Left ventricle myocardium inferior (tissue), 1 donor: ENCODE measurements around the gene C10orf90. TPM values are rescaled to one million over a fixed set of nuclear protein-coding genes. Genes with fewer than 3 reads are reported as not detected.

ENCODE experiments used
- DNase-seq: peaks from one replicate; pipeline ENCODE4 v3.0.0-alpha.2; 2020
- H3K27ac ChIP-seq: fragments of 200-600 bp; replicated peaks from 2 replicates; pipeline ENCODE4 v1.8.0; 2021
- H3K27me3 ChIP-seq: fragments of 200-600 bp; 2 replicates; pipeline ENCODE4 v1.8.0; 2021; ENCODE audit warnings: low read depth
- H3K36me3 ChIP-seq: fragments of 200-600 bp; 2 replicates; pipeline ENCODE4 v1.8.0; 2021
- H3K4me1 ChIP-seq: fragments of 200-600 bp; 2 replicates; pipeline ENCODE4 v1.8.0; 2021
- H3K4me3 ChIP-seq: fragments of 200-600 bp; 2 replicates; pipeline ENCODE4 v1.8.0; 2021; ENCODE audit warnings: mild to moderate bottlenecking, moderate library complexity
- H3K9me3 ChIP-seq: fragments of 200-600 bp; replicated peaks from 2 replicates; pipeline ENCODE4 v1.8.0; 2021
- intact Hi-C: fragments of 100-400 bp; cut with micrococcal nuclease; formaldehyde crosslinking; loops from one replicate; pipeline ENCODE4 v1.11.0; 2022
- total RNA-seq: library from RNA; stranded (reverse); fragmentation: NEBNext Ultra II Directional; extraction: Animal tissue kit (Norgen Biotek cat#: 25700); gene quantifications from one replicate; pipeline ENCODE4 v1.2.1, GENCODE V29; 2021
- TF ChIP-seq, protein P1 (sequence below): fragments of 200-600 bp; IDR thresholded peaks from 2 replicates; pipeline ENCODE4 v1.8.0; 2021; ENCODE audit warnings: antibody characterized with exemption, mild to moderate bottlenecking, borderline replicate concordance
- donor health status: DM: no; HTN: yes; CAD: no; lungs with severe emphysema.

The C10orf90 gene
- total RNA-seq, 1 donor from 2014 or later, result not detected

DNA sequence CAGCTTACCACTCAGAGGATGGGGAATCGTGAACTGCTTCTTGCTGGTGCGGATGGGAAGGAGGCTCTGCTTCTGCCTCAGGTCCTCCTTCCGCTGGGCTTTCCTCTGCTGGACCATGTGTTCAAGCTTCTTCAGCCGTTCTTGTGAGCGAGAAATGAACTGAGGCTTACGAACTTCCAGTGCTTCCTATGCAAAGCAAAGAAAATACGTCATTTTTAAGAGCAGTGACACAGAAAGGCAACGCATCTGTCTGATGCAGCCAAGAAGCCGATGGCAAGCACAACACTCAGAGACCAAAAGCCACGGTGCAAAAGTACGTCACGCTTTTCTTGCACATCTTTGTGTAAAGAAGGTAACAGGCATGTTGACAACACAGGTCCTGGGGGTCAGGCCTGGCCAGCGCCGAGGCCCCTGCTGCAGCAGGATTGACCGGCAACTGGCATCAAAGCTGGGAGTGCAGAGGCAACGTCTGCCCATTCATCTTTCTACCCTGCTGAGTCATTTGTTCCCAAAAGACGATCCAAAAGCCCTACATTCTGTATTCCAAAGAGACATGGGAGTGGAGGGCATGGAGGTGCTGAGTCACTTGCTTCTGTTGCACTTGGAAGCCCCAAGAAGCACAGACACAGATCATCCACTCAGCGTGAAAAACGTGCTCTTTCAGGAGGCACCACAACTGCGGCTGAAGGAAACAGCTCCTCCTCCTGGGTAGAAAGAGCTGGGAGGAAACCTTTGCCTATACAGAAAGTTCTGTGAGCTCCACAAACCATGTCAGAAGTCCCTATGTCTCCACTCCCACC lies 211.3 kb downstream of the C10orf90 start:
- Histone ChIP-seq H3K9me3 (no peaks in the 10 kb centered on the region), H3K27ac (no peak overlapping the region), H3K36me3 (no peaks in the 10 kb centered on the region), H3K27me3 (peaks cover 64% of the 10 kb centered on the region), H3K4me1 (no peaks in the 10 kb centered on the region), H3K4me3 (no peak overlapping the region)
- TF ChIP-seq, protein P1, sequence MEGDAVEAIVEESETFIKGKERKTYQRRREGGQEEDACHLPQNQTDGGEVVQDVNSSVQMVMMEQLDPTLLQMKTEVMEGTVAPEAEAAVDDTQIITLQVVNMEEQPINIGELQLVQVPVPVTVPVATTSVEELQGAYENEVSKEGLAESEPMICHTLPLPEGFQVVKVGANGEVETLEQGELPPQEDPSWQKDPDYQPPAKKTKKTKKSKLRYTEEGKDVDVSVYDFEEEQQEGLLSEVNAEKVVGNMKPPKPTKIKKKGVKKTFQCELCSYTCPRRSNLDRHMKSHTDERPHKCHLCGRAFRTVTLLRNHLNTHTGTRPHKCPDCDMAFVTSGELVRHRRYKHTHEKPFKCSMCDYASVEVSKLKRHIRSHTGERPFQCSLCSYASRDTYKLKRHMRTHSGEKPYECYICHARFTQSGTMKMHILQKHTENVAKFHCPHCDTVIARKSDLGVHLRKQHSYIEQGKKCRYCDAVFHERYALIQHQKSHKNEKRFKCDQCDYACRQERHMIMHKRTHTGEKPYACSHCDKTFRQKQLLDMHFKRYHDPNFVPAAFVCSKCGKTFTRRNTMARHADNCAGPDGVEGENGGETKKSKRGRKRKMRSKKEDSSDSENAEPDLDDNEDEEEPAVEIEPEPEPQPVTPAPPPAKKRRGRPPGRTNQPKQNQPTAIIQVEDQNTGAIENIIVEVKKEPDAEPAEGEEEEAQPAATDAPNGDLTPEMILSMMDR, result no peak
- intact Hi-C loops, result no loop called here
- DNase-seq, result no peak

DNA sequence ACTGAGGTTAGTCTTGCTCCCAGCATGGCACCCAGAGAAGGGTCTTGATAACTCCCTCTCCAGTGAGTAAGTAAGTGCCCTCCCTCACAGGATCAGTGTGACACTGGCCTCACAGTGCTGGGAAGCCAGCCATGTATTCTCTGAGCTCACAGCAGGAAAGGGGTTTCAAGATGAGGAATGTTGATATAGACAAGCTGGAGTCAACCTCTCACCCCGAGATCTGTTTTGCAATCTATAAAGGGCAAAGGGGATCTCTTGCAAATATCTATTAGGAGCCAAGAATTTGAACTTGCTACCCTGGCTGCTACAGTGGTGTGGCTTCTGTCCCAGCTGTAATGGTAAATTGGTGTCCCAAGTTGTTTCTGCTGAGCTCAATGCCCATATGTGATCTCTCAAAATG lies 212.0 kb downstream of the C10orf90 start:
- TF ChIP-seq, protein P1, result no peak
- no peaks in the 10 kb centered on the region for H3K4me1 ChIP-seq
- intact Hi-C loops, result no loop called here
- DNase-seq, result no peak
- no peak overlapping the region for H3K4me3 ChIP-seq
- H3K9me3 ChIP-seq, result no peaks in the 10 kb centered on the region
- peaks cover 59% of the 10 kb centered on the region for H3K27me3 ChIP-seq
- no peak overlapping the region for H3K27ac ChIP-seq
- H3K36me3 ChIP-seq, result no peaks in the 10 kb centered on the region

DNA sequence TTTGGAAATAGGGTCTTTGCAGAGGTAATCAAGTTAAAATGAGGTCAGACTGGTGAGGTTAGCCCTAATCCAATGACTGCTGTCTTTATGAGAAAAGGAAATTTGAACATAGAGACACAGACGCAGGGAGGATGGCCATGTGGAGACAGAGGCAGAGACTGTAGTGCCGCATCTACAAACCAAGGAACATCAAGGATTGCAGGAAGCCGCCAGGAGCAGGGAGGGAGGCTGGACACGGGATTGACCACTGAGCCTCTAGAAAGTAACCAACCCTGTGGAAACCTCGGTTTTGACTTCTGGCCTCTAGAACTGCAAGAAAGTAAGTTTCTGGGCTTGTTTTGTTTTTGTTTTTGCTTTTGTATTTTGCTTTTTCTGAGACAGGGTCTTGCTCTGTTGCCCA lies 213.9 kb downstream of the C10orf90 start:
- no peak for DNase-seq
- no peaks in the 10 kb centered on the region for H3K4me1 ChIP-seq
- no peak overlapping the region for H3K4me3 ChIP-seq
- H3K36me3 ChIP-seq, result no peaks in the 10 kb centered on the region
- TF ChIP-seq, protein P1, result no peak
- peaks cover 47% of the 10 kb centered on the region for H3K27me3 ChIP-seq
- intact Hi-C loops, result no loop called here
- H3K9me3 ChIP-seq, result no peaks in the 10 kb centered on the region
- H3K27ac ChIP-seq, result no peak overlapping the region

DNA sequence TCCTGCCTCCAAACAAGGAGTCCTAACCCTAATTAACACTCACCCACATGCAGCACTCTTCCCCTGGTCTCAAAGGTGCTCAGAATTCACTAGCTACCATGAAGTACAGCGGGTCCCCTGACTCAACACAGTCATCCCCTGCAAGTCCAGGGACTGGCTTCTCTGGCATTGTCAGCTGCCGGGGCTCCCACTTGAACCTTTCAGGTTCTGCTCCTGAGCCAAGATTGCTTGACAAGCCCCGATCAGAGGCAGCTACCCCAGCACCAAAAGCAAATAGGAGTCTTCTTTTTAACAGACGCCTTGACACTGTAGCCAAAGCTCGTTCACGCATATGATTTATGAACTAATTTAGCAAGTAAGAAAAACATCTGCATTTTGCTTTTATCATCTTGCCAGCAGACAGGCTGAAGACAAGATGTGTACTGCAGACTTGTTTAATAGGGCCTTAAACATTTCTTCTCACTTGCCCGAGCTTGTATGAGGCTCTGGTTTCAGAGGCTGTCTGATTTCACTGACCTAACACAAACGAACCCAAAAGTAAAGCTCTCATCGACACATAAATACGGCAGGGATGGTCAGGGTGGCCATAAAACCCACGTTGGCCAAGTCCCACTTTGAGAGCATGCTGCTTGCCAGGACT lies 214.6 kb downstream of the C10orf90 start:
- Histone ChIP-seq H3K36me3 (no peaks in the 10 kb centered on the region), H3K27ac (no peak overlapping the region), H3K27me3 (peaks cover 47% of the 10 kb centered on the region), H3K9me3 (peaks cover 6% of the 10 kb centered on the region), H3K4me3 (no peak overlapping the region), H3K4me1 (no peaks in the 10 kb centered on the region)
- TF ChIP-seq, protein P1, result no peak
- intact Hi-C loops, result no loop called here
- no peak for DNase-seq

DNA sequence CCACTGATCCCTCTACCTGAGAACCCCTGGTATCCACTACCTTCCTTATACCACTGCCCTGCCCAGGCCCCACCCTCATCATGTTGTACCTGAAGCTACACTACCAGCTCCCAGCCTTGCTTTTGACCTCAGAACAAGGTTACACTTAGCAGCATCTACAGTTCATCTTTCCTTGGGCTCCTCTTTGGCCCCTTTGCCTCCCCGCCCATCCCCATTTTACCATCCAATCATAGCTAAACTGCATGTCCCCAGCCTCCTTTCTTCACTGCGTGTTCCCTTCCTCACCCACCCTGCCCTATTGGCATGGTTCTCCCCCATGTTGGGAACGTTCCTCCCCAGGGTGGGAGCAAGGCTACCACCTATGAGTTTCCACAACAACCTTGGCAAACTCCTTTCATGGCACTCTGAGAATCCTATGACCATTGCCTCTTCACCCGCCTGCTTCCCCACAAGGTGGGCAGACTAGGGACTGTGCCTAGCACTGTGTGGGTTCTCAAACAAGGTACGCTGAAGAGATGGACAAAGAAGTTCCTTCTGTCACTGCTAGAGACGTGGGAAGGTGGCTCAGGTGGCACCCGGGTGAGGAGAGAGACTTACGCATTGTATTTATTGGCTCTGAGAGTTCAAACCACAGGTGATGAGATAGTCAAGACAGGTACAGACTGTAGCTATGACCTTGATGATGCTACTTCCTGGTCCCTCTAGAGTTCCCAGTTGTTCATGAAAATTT lies 215.3 kb downstream of the C10orf90 start:
- H3K4me3 ChIP-seq, result no peak overlapping the region
- H3K4me1 ChIP-seq, result no peaks in the 10 kb centered on the region
- no peak overlapping the region for H3K27ac ChIP-seq
- TF ChIP-seq, protein P1, result no peak
- intact Hi-C loops, result no loop called here
- no peak for DNase-seq
- H3K9me3 ChIP-seq, result peaks cover 12% of the 10 kb centered on the region
- H3K27me3 ChIP-seq, result peaks cover 41% of the 10 kb centered on the region
- H3K36me3 ChIP-seq, result no peaks in the 10 kb centered on the region
